H9 (cell line): ENCODE measurements around the gene ZNF503. TPM values are rescaled to one million over a fixed set of nuclear protein-coding genes. Genes with fewer than 3 reads are reported as not detected.
"Not testable (repeated sequence)": the region's sequence is repeated elsewhere in the genome, so short reads cannot be mapped to it uniquely, and the experiment has no call there.

ENCODE experiments used
- DNase-seq: peaks from one replicate; pipeline ENCODE4 v3.0.0-alpha.2; 2017
- H2AFZ ChIP-seq: one replicate; pipeline ENCODE4 v1.6.1; 2013; ENCODE audit warnings: mild to moderate bottlenecking, low read length, control low read depth, moderate library complexity
- H2AK5ac ChIP-seq: 2 replicates; pipeline ENCODE4 v1.6.1; 2013; ENCODE audit warnings: low read length, control low read depth, mixed read lengths; ENCODE audit not compliant: insufficient read length
- H2BK120ac ChIP-seq: one replicate; pipeline ENCODE4 v1.6.1; 2013; ENCODE audit warnings: low read depth, mild to moderate bottlenecking, low read length, control low read depth, inconsistent platforms; ENCODE audit not compliant: poor library complexity, severe bottlenecking
- H2BK12ac ChIP-seq: 2 replicates; pipeline ENCODE4 v1.6.1; 2013; ENCODE audit warnings: low read length, control low read depth, mixed read lengths, low read depth; ENCODE audit not compliant: insufficient read length
- H2BK15ac ChIP-seq: 2 replicates; pipeline ENCODE4 v1.6.1; 2013; ENCODE audit warnings: low read depth, low read length, control low read depth
- H2BK20ac ChIP-seq: one replicate; pipeline ENCODE4 v1.6.1; 2013; ENCODE audit warnings: low read depth, mild to moderate bottlenecking, low read length, control low read depth, inconsistent platforms; ENCODE audit not compliant: poor library complexity, severe bottlenecking
- H2BK5ac ChIP-seq: 2 replicates; pipeline ENCODE4 v1.6.1; 2013; ENCODE audit warnings: low read length, control low read depth, mixed read lengths; ENCODE audit not compliant: insufficient read length
- H3K14ac ChIP-seq: 2 replicates; pipeline ENCODE4 v1.6.1; 2013; ENCODE audit warnings: low read length, control low read depth; ENCODE audit not compliant: insufficient read depth
- H3K18ac ChIP-seq: 2 replicates; pipeline ENCODE4 v1.6.1; 2013; ENCODE audit warnings: low read depth, mild to moderate bottlenecking, mixed read lengths, low read length, control low read depth; ENCODE audit not compliant: insufficient read length
- H3K23ac ChIP-seq: 2 replicates; pipeline ENCODE4 v1.6.1; 2013; ENCODE audit warnings: low read length, control low read depth, mixed read lengths, low read depth; ENCODE audit not compliant: insufficient read length
- H3K23me2 ChIP-seq: 2 replicates; pipeline ENCODE4 v1.6.1; 2013; ENCODE audit warnings: low read depth, mild to moderate bottlenecking, mixed read lengths, low read length, control low read depth; ENCODE audit not compliant: insufficient read length, poor library complexity, severe bottlenecking
- H3K27ac ChIP-seq: 2 replicates; pipeline ENCODE4 v1.5.1; 2013; ENCODE audit warnings: low read length, control low read depth, mixed read lengths, low read depth; ENCODE audit not compliant: insufficient read length
- H3K27me3 ChIP-seq: 2 replicates; pipeline ENCODE4 v1.6.1; 2013; ENCODE audit warnings: low read length, control low read depth, inconsistent platforms; ENCODE audit not compliant: insufficient read depth
- H3K4ac ChIP-seq: 2 replicates; pipeline ENCODE4 v1.6.1; 2013; ENCODE audit warnings: low read depth, mild to moderate bottlenecking, control low read depth, inconsistent platforms, low read length, moderate library complexity
- H3K4me1 ChIP-seq: 2 replicates; pipeline ENCODE4 v1.6.1; 2013; ENCODE audit warnings: low read length, control low read depth, inconsistent platforms; ENCODE audit not compliant: insufficient read depth
- H3K4me2 ChIP-seq: 2 replicates; pipeline ENCODE4 v1.6.1; 2013; ENCODE audit warnings: low read length, control low read depth, mixed read lengths; ENCODE audit not compliant: insufficient read length, insufficient read depth
- H3K56ac ChIP-seq: 2 replicates; pipeline ENCODE4 v1.6.1; 2013; ENCODE audit warnings: low read depth, mild to moderate bottlenecking, mixed read lengths, low read length, control low read depth; ENCODE audit not compliant: insufficient read length
- H3K79me1 ChIP-seq: 2 replicates; pipeline ENCODE4 v1.6.1; 2013; ENCODE audit warnings: low read depth, mild to moderate bottlenecking, moderate library complexity, low read length, control low read depth, inconsistent platforms; ENCODE audit not compliant: insufficient read depth, poor library complexity, severe bottlenecking
- H3K79me2 ChIP-seq: 2 replicates; pipeline ENCODE4 v1.6.1; 2013; ENCODE audit warnings: low read length, control low read depth, inconsistent platforms; ENCODE audit not compliant: insufficient read depth
- H3K9ac ChIP-seq: 2 replicates; pipeline ENCODE4 v1.6.1; 2013; ENCODE audit warnings: low read length, control low read depth, mixed read lengths; ENCODE audit not compliant: insufficient read length; ENCODE audit errors: extremely low read depth
- H3K9me3 ChIP-seq: one replicate; pipeline ENCODE4 v1.6.1; 2013; ENCODE audit warnings: low read depth, low read length, inconsistent platforms; ENCODE audit not compliant: control insufficient read depth
- H3T11ph ChIP-seq: one replicate; pipeline ENCODE4 v1.6.1; 2013; ENCODE audit warnings: mild to moderate bottlenecking, low read length, control low read depth, inconsistent platforms
- H4K20me1 ChIP-seq: one replicate; pipeline ENCODE4 v1.6.1; 2013; ENCODE audit not compliant: control insufficient read depth, insufficient read length, insufficient read depth
- H4K5ac ChIP-seq: 2 replicates; pipeline ENCODE4 v1.6.1; 2013; ENCODE audit warnings: low read depth, mild to moderate bottlenecking, mixed read lengths, low read length, control low read depth; ENCODE audit not compliant: insufficient read length
- H4K8ac ChIP-seq: replicated peaks from 2 replicates; pipeline ENCODE4 v1.6.1; 2013; ENCODE audit warnings: low read length, control low read depth, mixed read lengths, low read depth; ENCODE audit not compliant: insufficient read length
- H4K91ac ChIP-seq: 2 replicates; pipeline ENCODE4 v1.6.1; 2013; ENCODE audit warnings: low read depth, mild to moderate bottlenecking, moderate library complexity, mixed read lengths, low read length, control low read depth; ENCODE audit not compliant: insufficient read length
- H3K27ac Mint-ChIP-seq, 3 experiments: 2 replicates in 2 of 3; 3 replicates in 1 of 3; pipeline ENCODE4 v1.8.0; 2020 to 2021; ENCODE audit warnings: mixed read lengths in 3 of 3, mild to moderate bottlenecking in 1 of 3, moderate library complexity in 1 of 3
- H3K27me3 Mint-ChIP-seq: 2 replicates; pipeline ENCODE4 v1.8.0; 2021; ENCODE audit warnings: low read depth, mild to moderate bottlenecking, moderate library complexity, mixed read lengths
- H3K36me3 Mint-ChIP-seq, 3 experiments: 2 replicates in 2 of 3; 3 replicates in 1 of 3; pipeline ENCODE4 v1.8.0; 2020 to 2021; ENCODE audit warnings: low read depth in 3 of 3, mixed read lengths in 3 of 3; ENCODE audit not compliant: insufficient read depth in 1 of 3
- H3K4me1 Mint-ChIP-seq, 2 experiments: 2 replicates each; pipeline ENCODE4 v1.8.0; 2020; ENCODE audit warnings: mixed read lengths in 2 of 2
- H3K4me3 Mint-ChIP-seq, 2 experiments: 2 replicates in 1 of 2; 3 replicates in 1 of 2; pipeline ENCODE4 v1.8.0; 2020 to 2021; ENCODE audit warnings: mild to moderate bottlenecking in 2 of 2, mixed read lengths in 2 of 2, moderate library complexity in 1 of 2
- H3K9me3 Mint-ChIP-seq, 2 experiments: 2 replicates in 1 of 2; 3 replicates in 1 of 2; pipeline ENCODE4 v1.8.0; 2020; ENCODE audit warnings: mild to moderate bottlenecking in 2 of 2, mixed read lengths in 2 of 2, moderate library complexity in 1 of 2
- CTCF ChIP-seq: fragments of 200-600 bp; sonication (generic); conservative IDR thresholded peaks from 3 replicates; pipeline ENCODE4 v1.8.0; 2021; ENCODE audit warnings: antibody characterized with exemption, mild to moderate bottlenecking
- WGBS: extraction: QIAGEN DNeasy Blood & Tissue Kit; methylation state at CpG from one replicate; pipeline ENCODE4 v1.1.7; 2013; ENCODE audit warnings: missing lambda C conversion rate, low lambda C conversion rate, mixed read lengths; ENCODE audit not compliant: insufficient read length; ENCODE audit errors: extremely low coverage; 5-methylcytosine and 5-hydroxymethylcytosine counted together
- total RNA-seq: library from RNA; stranded (reverse); gene quantifications from 2 replicates; pipeline ENCODE4 v1.2.1, GENCODE V29; 2021

The ZNF503 gene
- total RNA-seq, 1 experiment from 2014 or later: 0.09 TPM

GRCh38 chr10:75363431-75363830, 38.1 kb downstream of the ZNF503 start:
- TF ChIP-seq CTCF: no peak
- Mint-ChIP-seq H3K27me3 (peaks cover 3% of the 10 kb centered on the region), H3K4me3 (no peak overlapping the region), H3K4me1 (peaks cover under 1 to 2% of the 10 kb centered on the region in 2 experiments; a peak in 2 of 4 replicates), H3K27ac (no peak overlapping the region), H3K36me3 (no peaks in the 10 kb centered on the region), H3K9me3 (no peaks in the 10 kb centered on the region)
- H3K9me3 ChIP-seq: no peaks in the 10 kb centered on the region
- no peak overlapping the region for H4K8ac ChIP-seq
- H2BK15ac ChIP-seq: no peak overlapping the region
- H3K4me1 ChIP-seq: no peaks in the 10 kb centered on the region
- no CpG with 5 or more reads among the region's 4 CpGs for WGBS
- H2BK120ac ChIP-seq: no peak overlapping the region
- no peak overlapping the region for H2BK5ac ChIP-seq
- no peak for DNase-seq
- no peak overlapping the region for H3T11ph ChIP-seq
- no peak overlapping the region for H3K23ac ChIP-seq
- H3K23me2 ChIP-seq: no peaks in the 10 kb centered on the region
- H3K18ac ChIP-seq: no peak overlapping the region
- no peak overlapping the region for H2AK5ac ChIP-seq
- H2AFZ ChIP-seq: no peak overlapping the region
- no peaks in the 10 kb centered on the region for H4K20me1 ChIP-seq
- no peak overlapping the region for H4K5ac ChIP-seq
- H3K4ac ChIP-seq: no peak overlapping the region
- no peaks in the 10 kb centered on the region for H3K79me1 ChIP-seq
- no peak overlapping the region for H3K27ac ChIP-seq
- no peak overlapping the region for H3K14ac ChIP-seq
- no peak overlapping the region for H3K56ac ChIP-seq
- H2BK20ac ChIP-seq: no peak overlapping the region
- no peak overlapping the region for H2BK12ac ChIP-seq
- no peak overlapping the region for H4K91ac ChIP-seq
- no peaks in the 10 kb centered on the region for H3K27me3 ChIP-seq
- no peak overlapping the region for H3K9ac ChIP-seq
- H3K4me2 ChIP-seq: no peak overlapping the region
- H3K79me2 ChIP-seq: no peaks in the 10 kb centered on the region

GRCh38 chr10:75359876-75360275, 41.7 kb downstream of the ZNF503 start:
- not testable (repeated sequence) for H4K8ac ChIP-seq, H3K27ac ChIP-seq, H3K23me2 ChIP-seq, H4K91ac ChIP-seq, H3K27me3 Mint-ChIP-seq, H4K5ac ChIP-seq, H2BK15ac ChIP-seq, H3K9me3 ChIP-seq, DNase-seq, H2BK20ac ChIP-seq, H2AK5ac ChIP-seq, H3K27ac Mint-ChIP-seq, H3K4me1 Mint-ChIP-seq, H3K27me3 ChIP-seq, H3K23ac ChIP-seq, H3K9me3 Mint-ChIP-seq, H2BK5ac ChIP-seq, H3T11ph ChIP-seq, H3K4me3 Mint-ChIP-seq, H4K20me1 ChIP-seq, H3K36me3 Mint-ChIP-seq, H3K79me1 ChIP-seq, H3K79me2 ChIP-seq, H2BK12ac ChIP-seq, H3K14ac ChIP-seq, H3K56ac ChIP-seq, H3K9ac ChIP-seq, H3K18ac ChIP-seq, H3K4me1 ChIP-seq, H3K4me2 ChIP-seq, H3K4ac ChIP-seq, H2BK120ac ChIP-seq, H2AFZ ChIP-seq
- WGBS: no CpG with 5 or more reads among the region's 8 CpGs
